Upper lobe of left lung (tissue), 6 donors: ENCODE data around the gene INPP5J. TPM values are rescaled to one million over a fixed set of nuclear protein-coding genes. Genes with fewer than 3 reads are reported as not detected.
"Not testable (repeated sequence)": the region's sequence is repeated elsewhere in the genome, so short reads cannot be mapped to it uniquely, and the experiment has no call there.

Experiments
- ATAC-seq, 2 donors: fragments of 200-7000 bp; cut with Tn5 transposase; one replicate each; pipeline ENCODE4 v1.9.1; 2022; ENCODE audit warnings: mild to moderate bottlenecking in 2 of 2, moderate library complexity in 2 of 2; ENCODE audit not compliant: low FRiP score in 2 of 2
- DNase-seq, 2 donors: peaks; one replicate each; pipeline ENCODE4 v3.0.0-alpha.2; 2019 to 2020
- H3K27ac ChIP-seq, 4 donors: fragments of 200-600 bp; sonication (generic); one replicate each; pipeline ENCODE4 v1.5.1; 2016 to 2019
- H3K27me3 ChIP-seq, 4 donors: fragments of 200-600 bp; sonication (generic); one replicate each; pipeline ENCODE4 v1.5.1; 2017 to 2019
- H3K36me3 ChIP-seq, 4 donors: fragments of 200-600 bp; sonication (generic); one replicate each; pipeline ENCODE4 v1.5.1; 2016 to 2019
- H3K4me1 ChIP-seq, 4 donors: fragments of 200-600 bp; sonication (generic); one replicate each; pipeline ENCODE4 v1.5.1; 2018 to 2019
- H3K4me3 ChIP-seq, 4 donors: fragments of 200-600 bp; sonication (generic); one replicate each; pipeline ENCODE4 v1.5.1; 2017 to 2019; ENCODE audit warnings: mild to moderate bottlenecking in 2 of 4, moderate library complexity in 1 of 4
- H3K9me3 ChIP-seq, 4 donors: fragments of 200-600 bp; sonication (generic); one replicate each; pipeline ENCODE4 v1.5.1; 2018 to 2019
- CTCF ChIP-seq, 6 experiments: fragments of 450-650 bp in 4 of 6; fragments of 200-600 bp in 2 of 6; sonication (generic) in 2 of 6; IDR thresholded peaks; one replicate each; pipeline ENCODE4 v1.5.1; 2016 to 2019; ENCODE audit warnings: antibody characterized with exemption in 6 of 6
- EP300 ChIP-seq, 4 donors: sonication (generic); formaldehyde crosslinking; IDR thresholded peaks; one replicate each; pipeline ENCODE4 v1.5.1; 2017; ENCODE audit warnings: antibody characterized with exemption in 4 of 4, control low read depth in 2 of 4
- POLR2A ChIP-seq, 4 donors: fragments of 450-650 bp; IDR thresholded peaks; one replicate each; pipeline ENCODE4 v1.5.1; 2016 to 2017; ENCODE audit warnings: antibody characterized with exemption in 4 of 4, mild to moderate bottlenecking in 2 of 4
- POLR2AphosphoS5 ChIP-seq, 2 donors: sonication (generic); formaldehyde crosslinking; IDR thresholded peaks; one replicate each; pipeline ENCODE4 v1.5.1; 2017; ENCODE audit warnings: antibody characterized with exemption in 2 of 2
- WGBS, 2 donors: methylation state at CpG; one replicate each; pipeline ENCODE4 v1.1.5; 2017 to 2018; 5-methylcytosine and 5-hydroxymethylcytosine counted together
- total RNA-seq, 6 donors: library from RNA; depleted of rRNA in 4 of 6; stranded (reverse); fragments of >200 nt in 4 of 6; gene quantifications; one replicate each; pipeline versions ENCODE4 v1.1.0 to v1.2.1, GENCODE V29; 2016 to 2021
- donor health status: DM: no; HTN: no; CAD: no; lungs with moderate emphysema.
- donor health status: DM: no; HTN: yes; CAD: no; lungs with severe emphysema.

The INPP5J gene
- total RNA-seq, 6 donors from 2014 or later: 3.0 to 28.3 (median 6.2) TPM

GRCh38 chr22:31107178-31107893, 15.4 kb upstream of the INPP5J start, which contains the start of gene SELENOM:
SELENOM (minus strand) TSS chr22:31107568; CDS start chr22:31107505, 63 bp downstream.
- H3K36me3 ChIP-seq: peaks cover 0 to 14% (median 7%) of the 10 kb centered on the region in 4 donors
- DNase-seq: peak; percentile 98
- H3K27me3 ChIP-seq: no peaks in the 10 kb centered on the region
- H3K9me3 ChIP-seq: no peaks in the 10 kb centered on the region
- peak; percentile 96 to 97 for ATAC-seq
- H3K4me1 ChIP-seq: peaks cover 15 to 22% (median 20%) of the 10 kb centered on the region in 4 donors
- H3K27ac ChIP-seq: peak within 1 kb of the TSS; percentile 86 to 96 (median 92)
- WGBS, 2 donors: 5 to 10% methylated on average over 15 to 36 of the region's 67 CpGs
- TF ChIP-seq POLR2AphosphoS5 (IDR thresholded peaks at IDR 0.05) (peak; percentile 36 to 81), POLR2A (IDR thresholded peaks at IDR 0.05) (peak in 3 of 4 donors; percentile 12 to 76 (median 62)), EP300 (IDR thresholded peaks at IDR 0.05) (no peak), CTCF (IDR thresholded peaks at IDR 0.05) (peak; percentile 90 to 95 (median 94))
- H3K4me3 ChIP-seq: peak within 1 kb of the TSS; percentile 32 to 76 (median 62)

GRCh38 chr22:31107894-31108218, 14.9 kb upstream of the INPP5J start:
- Histone ChIP-seq H3K27ac (peak overlapping the region; percentile 1 to 96 (median 90)), H3K4me1 (peaks cover 15 to 22% (median 20%) of the 10 kb centered on the region in 4 donors), H3K9me3 (no peaks in the 10 kb centered on the region), H3K36me3 (peaks cover 0 to 13% (median 7%) of the 10 kb centered on the region in 4 donors), H3K4me3 (peak overlapping the region in 3 of 4 donors; percentile 56 to 76 (median 67)), H3K27me3 (no peaks in the 10 kb centered on the region)
- ATAC-seq (peak in 1 of 2 donors; percentile 11), DNase-seq (no peak)
- 0 to 1% methylated on average over 5 of the region's 5 CpGs for WGBS, 2 donors
- no peak for TF ChIP-seq POLR2AphosphoS5 (IDR thresholded peaks at IDR 0.05)
- TF ChIP-seq CTCF (IDR thresholded peaks at IDR 0.05): no peak
- no peak for TF ChIP-seq EP300 (IDR thresholded peaks at IDR 0.05)
- no peak for TF ChIP-seq POLR2A (IDR thresholded peaks at IDR 0.05)

- H3K27ac ChIP-seq, DNase-seq: not testable (repeated sequence)
- WGBS, 2 donors: 94 to 95% methylated on average over 7 of the region's 7 CpGs
Measured at GRCh38 chr22:31112547-31113091, 10.1 kb upstream of the INPP5J start.

GRCh38 chr22:31118046-31118820, 4.5 kb upstream of the INPP5J start:
- H3K9me3 ChIP-seq: no peaks in the 10 kb centered on the region
- H3K4me3 ChIP-seq: no peak overlapping the region
- no peaks in the 10 kb centered on the region for H3K36me3 ChIP-seq
- TF ChIP-seq POLR2A (IDR thresholded peaks at IDR 0.05): no peak
- TF ChIP-seq EP300 (IDR thresholded peaks at IDR 0.05): no peak
- no peak for TF ChIP-seq CTCF (IDR thresholded peaks at IDR 0.05)
- TF ChIP-seq POLR2AphosphoS5 (IDR thresholded peaks at IDR 0.05): no peak
- H3K27me3 ChIP-seq: no peaks in the 10 kb centered on the region
- no peak for DNase-seq
- WGBS, 2 donors: 79 to 85% methylated on average over 3 of the region's 3 CpGs
- no peak overlapping the region for H3K27ac ChIP-seq
- H3K4me1 ChIP-seq: peaks cover 6 to 11% (median 10%) of the 10 kb centered on the region in 4 donors
- no peak for ATAC-seq

More at GRCh38 chr22:31112547-31113091, 10.1 kb upstream of the INPP5J start:
- not testable (repeated sequence) for ATAC-seq, H3K4me1 ChIP-seq, H3K9me3 ChIP-seq, H3K27me3 ChIP-seq, H3K36me3 ChIP-seq, H3K4me3 ChIP-seq
